Body of pancreas (tissue), 4 donors: ENCODE results near the gene FKBP10. TPM values are rescaled to one million over a fixed set of nuclear protein-coding genes. Genes with fewer than 3 reads are reported as not detected.

Experiments
- ATAC-seq: fragments of 150-250 bp; one replicate; pipeline ENCODE4 v1.9.1; 2016
- DNase-seq, 4 donors: peaks; one replicate each; pipeline ENCODE4 v3.0.0-alpha.2; 2019
- H3K27ac ChIP-seq, 4 donors: fragments of 200-600 bp; sonication (generic); 1 replicate in 3 of 4; 2 replicates in 1 of 4; pipeline versions ENCODE4 v1.5.1 to v1.6.1; 2016 to 2019; ENCODE audit warnings: mild to moderate bottlenecking in 1 of 4, mixed read lengths in 1 of 4, moderate library complexity in 1 of 4
- H3K27me3 ChIP-seq, 2 donors: fragments of 200-600 bp; sonication (generic); one replicate each; pipeline ENCODE4 v1.6.0; 2016; ENCODE audit warnings: mild to moderate bottlenecking in 1 of 2
- H3K36me3 ChIP-seq, 2 donors: fragments of 200-600 bp; sonication (generic); replicated peaks in 1 of 2; 2 replicates each; pipeline ENCODE4 v1.5.1; 2016; ENCODE audit warnings: low read depth in 2 of 2; ENCODE audit not compliant: insufficient read depth in 1 of 2
- H3K4me1 ChIP-seq: fragments of 200-600 bp; sonication (generic); one replicate; pipeline ENCODE4 v1.6.0; 2016
- H3K4me3 ChIP-seq, 2 donors: fragments of 200-600 bp; sonication (generic); 1 replicate in 1 of 2; 2 replicates in 1 of 2; pipeline ENCODE4 v1.5.1; 2016 to 2019
- H3K9me3 ChIP-seq, 3 donors: fragments of 200-600 bp; sonication (generic); 1 replicate in 2 of 3; 2 replicates in 1 of 3; pipeline ENCODE4 v1.5.1; 2016
- CTCF ChIP-seq, 7 experiments: fragments of 450-650 bp in 4 of 7; fragments of 200-600 bp in 3 of 7; sonication (generic) in 3 of 7; IDR thresholded peaks; one replicate each; pipeline ENCODE4 v1.5.1; 2016 to 2019; ENCODE audit warnings: antibody characterized with exemption in 7 of 7
- POLR2A ChIP-seq, 3 donors: fragments of 450-650 bp; IDR thresholded peaks; one replicate each; pipeline ENCODE4 v1.6.1; 2016; ENCODE audit warnings: antibody characterized with exemption in 3 of 3, mild to moderate bottlenecking in 2 of 3
- WGBS, 2 donors: methylation state at CpG; one replicate each; pipeline ENCODE4 v1.1.5; 2017; 5-methylcytosine and 5-hydroxymethylcytosine counted together
- intact Hi-C: fragments of 100-400 bp; cut with DNase I; formaldehyde crosslinking; loops from one replicate; pipeline ENCODE4 v1.15.1; 2023
- total RNA-seq, 2 donors: library from RNA; depleted of rRNA; stranded (reverse); fragments of >200 nt; gene quantifications; one replicate each; pipeline ENCODE4 v1.1.0, GENCODE V29; 2016

FKBP10 gene
- total RNA-seq, 2 donors from 2014 or later, result 22.3 to 33.6 TPM

GRCh38 chr17:41813699-41814124, 908 bp downstream of the FKBP10 start:
- H3K9me3 ChIP-seq, result no peaks in the 10 kb centered on the region
- no peak overlapping the region for H3K27ac ChIP-seq
- H3K4me1 ChIP-seq, result peaks cover 37% of the 10 kb centered on the region
- H3K36me3 ChIP-seq, result no peaks in the 10 kb centered on the region
- TF ChIP-seq POLR2A (IDR thresholded peaks at IDR 0.05), result no peak
- TF ChIP-seq CTCF (IDR thresholded peaks at IDR 0.05), result no peak
- WGBS, 2 donors, result 85 to 90% methylated on average over 9 of the region's 9 CpGs
- DNase-seq (no peak), ATAC-seq (no peak)
- H3K4me3 ChIP-seq, result no peak overlapping the region
- no peaks in the 10 kb centered on the region for H3K27me3 ChIP-seq
- intact Hi-C loops, result no loop called here

- Histone ChIP-seq H3K36me3 (no peaks in the 10 kb centered on the region), H3K4me1 (peaks cover 37% of the 10 kb centered on the region), H3K27ac (no peak overlapping the region), H3K27me3 (no peaks in the 10 kb centered on the region), H3K9me3 (no peaks in the 10 kb centered on the region), H3K4me3 (no peak overlapping the region)
- ATAC-seq (no peak), DNase-seq (no peak)
- 17% methylated on average over 1 of the region's 1 CpG; no CpG with 5 or more reads in 1 of the 2 donors for WGBS, 2 donors
- intact Hi-C loops, result no loop called here
- TF ChIP-seq CTCF (IDR thresholded peaks at IDR 0.05) (no peak), POLR2A (IDR thresholded peaks at IDR 0.05) (no peak)
Measured at GRCh38 chr17:41814195-41814594, 1.4 kb downstream of the FKBP10 start.

GRCh38 chr17:41816637-41817320, 4.0 kb downstream of the FKBP10 start:
- DNase-seq (no peak), ATAC-seq (no peak)
- 90 to 91% methylated on average over 22 to 23 of the region's 23 CpGs for WGBS, 2 donors
- no peak for TF ChIP-seq POLR2A (IDR thresholded peaks at IDR 0.05)
- TF ChIP-seq CTCF (IDR thresholded peaks at IDR 0.05), result no peak
- Histone ChIP-seq H3K4me1 (peaks cover 15% of the 10 kb centered on the region), H3K27ac (no peak overlapping the region), H3K27me3 (no peaks in the 10 kb centered on the region), H3K4me3 (no peak overlapping the region), H3K9me3 (no peaks in the 10 kb centered on the region), H3K36me3 (no peaks in the 10 kb centered on the region)
- intact Hi-C loops, result no loop called here

GRCh38 chr17:41818024-41818423, 5.2 kb downstream of the FKBP10 start:
- intact Hi-C loops, result no loop called here
- H3K27ac ChIP-seq, result no peak overlapping the region
- H3K4me1 ChIP-seq, result peaks cover 2% of the 10 kb centered on the region
- no peaks in the 10 kb centered on the region for H3K9me3 ChIP-seq
- no peak for ATAC-seq
- no peak for DNase-seq
- H3K36me3 ChIP-seq, result no peaks in the 10 kb centered on the region
- TF ChIP-seq POLR2A (IDR thresholded peaks at IDR 0.05), result no peak
- TF ChIP-seq CTCF (IDR thresholded peaks at IDR 0.05), result no peak
- H3K4me3 ChIP-seq, result no peak overlapping the region
- no peaks in the 10 kb centered on the region for H3K27me3 ChIP-seq
- WGBS, 2 donors, result 93 to 94% methylated on average over 11 to 20 of the region's 20 CpGs

GRCh38 chr17:41821776-41822175, 9.0 kb downstream of the FKBP10 start:
- H3K9me3 ChIP-seq, result no peaks in the 10 kb centered on the region
- no peaks in the 10 kb centered on the region for H3K36me3 ChIP-seq
- no peak overlapping the region for H3K27ac ChIP-seq
- no peak overlapping the region for H3K4me3 ChIP-seq
- no peaks in the 10 kb centered on the region for H3K27me3 ChIP-seq
- DNase-seq (no peak), ATAC-seq (no peak)
- TF ChIP-seq CTCF (IDR thresholded peaks at IDR 0.05) (no peak), POLR2A (IDR thresholded peaks at IDR 0.05) (no peak)
- H3K4me1 ChIP-seq, result no peaks in the 10 kb centered on the region
- WGBS, 2 donors, result 74 to 80% methylated on average over 12 to 14 of the region's 14 CpGs
- intact Hi-C loops, result no loop called here
